Ectodermal cell (in vitro differentiated cells): ENCODE results near the gene MAP1LC3A.

ENCODE experiments used
- H3K27ac ChIP-seq: 2 replicates; pipeline ENCODE4 v1.7.0; 2013; ENCODE audit warnings: mild to moderate bottlenecking, low read depth, low read length; ENCODE audit not compliant: insufficient read depth, poor library complexity, severe bottlenecking
- H3K27me3 ChIP-seq: 2 replicates; pipeline ENCODE4 v1.7.0; 2013; ENCODE audit warnings: mild to moderate bottlenecking, low read length; ENCODE audit not compliant: insufficient read depth, control insufficient read depth, poor library complexity, severe bottlenecking
- H3K36me3 ChIP-seq: one replicate; pipeline ENCODE4 v1.7.0; 2013; ENCODE audit warnings: low read length; ENCODE audit not compliant: control insufficient read depth, insufficient read depth
- H3K4me1 ChIP-seq: one replicate; pipeline ENCODE4 v1.7.0; 2013; ENCODE audit warnings: low read length; ENCODE audit not compliant: control insufficient read depth, insufficient read depth
- H3K4me3 ChIP-seq: 2 replicates; pipeline ENCODE4 v1.7.0; 2013; ENCODE audit warnings: low read depth, low read length, control low read depth; ENCODE audit not compliant: insufficient read depth
- H3K9me3 ChIP-seq: 2 replicates; pipeline ENCODE4 v1.7.0; 2013; ENCODE audit warnings: mild to moderate bottlenecking, low read length, moderate library complexity; ENCODE audit not compliant: control insufficient read depth
- WGBS, 2 experiments: methylation state at CpG; one replicate each; pipeline ENCODE4 v1.1.7; 2013; ENCODE audit warnings: missing lambda C conversion rate in 2 of 2; 5-methylcytosine and 5-hydroxymethylcytosine counted together

The MAP1LC3A gene

DNA sequence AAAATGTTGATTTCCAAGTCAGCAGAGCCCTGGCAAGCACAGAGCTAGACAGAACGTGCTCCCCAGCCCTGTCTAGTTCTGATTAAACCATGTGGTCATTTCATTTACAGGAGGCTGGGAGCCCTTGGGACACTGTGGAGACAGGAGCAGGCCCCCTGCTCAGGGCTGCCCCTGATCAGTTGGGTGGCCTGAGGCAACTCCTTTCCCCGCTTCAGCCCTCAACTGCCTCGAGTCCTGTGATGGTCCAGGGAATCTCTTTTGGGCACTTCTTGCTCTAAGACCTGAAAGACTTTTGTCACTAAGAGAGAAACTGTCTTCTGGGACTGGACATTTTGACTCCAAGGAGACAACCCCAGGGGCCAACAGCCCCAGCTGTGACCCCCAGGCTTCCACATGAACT is 28.8 kb upstream of the MAP1LC3A start:
- peaks cover 44% of the 10 kb centered on the region for H3K36me3 ChIP-seq
- WGBS, 2 experiments: 92 to 96% methylated on average over 3 of the region's 3 CpGs

DNA sequence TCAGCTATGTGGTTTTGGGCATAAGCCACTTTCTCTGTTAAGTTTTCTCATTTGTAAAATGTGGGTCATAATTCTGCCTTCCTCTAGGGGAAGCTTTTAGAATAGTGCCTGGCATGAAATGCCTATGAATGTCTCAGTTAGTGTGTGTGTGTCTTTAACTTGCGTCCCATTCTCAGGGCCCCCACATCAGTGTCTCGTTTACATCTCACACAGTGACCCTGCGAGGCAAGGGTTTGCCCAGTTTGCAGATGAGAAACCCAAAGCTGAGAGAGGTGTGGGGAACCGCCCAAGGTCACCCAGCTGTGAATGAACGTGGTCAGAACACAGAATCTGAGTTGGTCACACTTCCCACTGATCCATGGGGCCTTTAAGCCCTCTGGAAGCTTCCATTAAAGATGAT is 28.2 kb upstream of the MAP1LC3A start:
- H3K27me3 ChIP-seq: no peaks in the 10 kb centered on the region

More for the DNA sequence above, 28.8 kb upstream of the MAP1LC3A start:
- Histone ChIP-seq H3K4me1 (no peaks in the 10 kb centered on the region), H3K27ac (no peak overlapping the region), H3K9me3 (no peaks in the 10 kb centered on the region), H3K4me3 (no peak overlapping the region), H3K27me3 (no peaks in the 10 kb centered on the region)

DNA sequence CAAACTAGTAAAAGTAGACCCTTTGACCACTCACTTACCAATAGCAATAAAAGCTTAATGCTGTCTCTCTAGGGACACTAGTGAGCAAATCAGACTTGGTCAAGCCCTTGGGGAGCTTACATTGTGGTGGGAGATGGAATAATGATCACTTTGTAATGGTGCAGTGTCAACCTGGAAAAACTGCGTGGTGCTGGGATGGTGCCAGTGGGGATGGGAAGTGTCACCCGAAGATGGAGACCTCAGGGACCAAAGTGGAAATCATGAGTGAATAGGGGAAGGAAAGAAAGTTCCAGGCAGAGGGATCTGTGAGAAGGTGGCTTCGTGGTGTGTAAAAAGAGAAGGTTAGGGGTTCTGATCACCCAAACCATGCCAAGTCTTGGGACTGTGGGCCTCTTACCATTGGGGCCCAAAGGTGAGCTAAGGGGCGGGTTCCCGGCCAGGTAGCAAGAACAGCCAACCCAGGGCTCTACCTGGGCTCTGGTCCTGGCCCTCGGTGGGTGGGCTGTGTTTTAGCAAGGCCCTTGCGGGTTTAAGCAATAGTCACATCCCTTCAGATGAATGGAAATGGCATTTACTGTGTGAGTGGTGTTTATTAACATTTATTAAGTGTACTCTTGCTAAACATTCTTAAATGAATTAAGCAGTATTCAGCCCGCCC is 26.8 kb upstream of the MAP1LC3A start:
- Histone ChIP-seq H3K27ac (no peak overlapping the region), H3K9me3 (no peaks in the 10 kb centered on the region), H3K4me3 (no peak overlapping the region), H3K27me3 (no peaks in the 10 kb centered on the region), H3K36me3 (peaks cover 50% of the 10 kb centered on the region), H3K4me1 (no peaks in the 10 kb centered on the region)
- WGBS, 2 experiments: 93 to 96% methylated on average over 8 of the region's 8 CpGs

More for the DNA sequence above, 28.2 kb upstream of the MAP1LC3A start:
- H3K27ac ChIP-seq: no peak overlapping the region
- no peaks in the 10 kb centered on the region for H3K9me3 ChIP-seq
- 93 to 94% methylated on average over 5 of the region's 5 CpGs for WGBS, 2 experiments
- H3K36me3 ChIP-seq: peaks cover 48% of the 10 kb centered on the region
- no peaks in the 10 kb centered on the region for H3K4me1 ChIP-seq
- H3K4me3 ChIP-seq: no peak overlapping the region

DNA sequence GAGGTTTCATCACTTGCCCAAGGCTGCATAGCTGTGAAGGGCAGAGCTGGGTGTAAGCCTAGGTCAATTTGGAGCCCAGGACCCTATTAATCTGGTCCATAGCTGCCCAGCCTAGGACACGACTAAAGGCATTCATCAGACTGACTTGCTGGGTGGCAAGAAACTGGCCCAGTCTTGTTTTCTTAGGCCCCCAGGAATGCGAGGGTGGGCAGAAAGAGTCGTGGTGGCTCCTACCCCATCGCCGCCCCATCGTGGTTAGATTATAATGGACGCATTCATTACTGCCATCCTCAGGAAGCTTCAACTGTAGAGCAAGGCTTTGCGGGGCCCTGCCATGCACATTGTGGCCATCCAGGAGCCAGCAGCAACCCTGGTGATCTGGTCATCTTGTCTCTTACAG is 26.2 kb upstream of the MAP1LC3A start:
- Histone ChIP-seq H3K27ac (no peak overlapping the region), H3K9me3 (no peaks in the 10 kb centered on the region), H3K4me1 (no peaks in the 10 kb centered on the region), H3K4me3 (no peak overlapping the region), H3K36me3 (peaks cover 50% of the 10 kb centered on the region), H3K27me3 (no peaks in the 10 kb centered on the region)
- WGBS, 2 experiments: 94 to 96% methylated on average over 8 of the region's 8 CpGs

DNA sequence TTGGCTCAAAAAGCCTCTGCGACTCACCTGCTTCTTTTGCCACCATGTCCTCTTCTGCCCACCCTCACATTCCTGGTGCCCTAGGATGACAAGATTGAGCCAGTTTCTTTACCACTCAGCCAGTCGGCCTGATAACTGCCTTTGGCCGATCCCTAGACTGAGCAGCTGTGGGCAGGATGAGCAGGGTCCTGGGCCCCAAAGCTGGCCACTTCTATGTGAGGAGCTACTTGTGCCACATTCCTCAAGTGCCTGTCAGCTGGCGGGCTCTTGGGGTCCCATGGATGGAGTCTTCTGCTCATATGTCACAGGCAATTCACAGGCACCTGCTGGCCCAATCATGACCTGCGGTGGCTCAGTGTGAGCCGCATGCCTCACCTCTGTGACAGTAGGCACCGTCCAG is 25.8 kb upstream of the MAP1LC3A start:
- WGBS, 2 experiments: 96% methylated on average over 7 of the region's 7 CpGs
- H3K4me1 ChIP-seq: no peaks in the 10 kb centered on the region
- no peaks in the 10 kb centered on the region for H3K9me3 ChIP-seq
- no peaks in the 10 kb centered on the region for H3K27me3 ChIP-seq
- no peak overlapping the region for H3K4me3 ChIP-seq
- no peak overlapping the region for H3K27ac ChIP-seq
- peaks cover 49% of the 10 kb centered on the region for H3K36me3 ChIP-seq

DNA sequence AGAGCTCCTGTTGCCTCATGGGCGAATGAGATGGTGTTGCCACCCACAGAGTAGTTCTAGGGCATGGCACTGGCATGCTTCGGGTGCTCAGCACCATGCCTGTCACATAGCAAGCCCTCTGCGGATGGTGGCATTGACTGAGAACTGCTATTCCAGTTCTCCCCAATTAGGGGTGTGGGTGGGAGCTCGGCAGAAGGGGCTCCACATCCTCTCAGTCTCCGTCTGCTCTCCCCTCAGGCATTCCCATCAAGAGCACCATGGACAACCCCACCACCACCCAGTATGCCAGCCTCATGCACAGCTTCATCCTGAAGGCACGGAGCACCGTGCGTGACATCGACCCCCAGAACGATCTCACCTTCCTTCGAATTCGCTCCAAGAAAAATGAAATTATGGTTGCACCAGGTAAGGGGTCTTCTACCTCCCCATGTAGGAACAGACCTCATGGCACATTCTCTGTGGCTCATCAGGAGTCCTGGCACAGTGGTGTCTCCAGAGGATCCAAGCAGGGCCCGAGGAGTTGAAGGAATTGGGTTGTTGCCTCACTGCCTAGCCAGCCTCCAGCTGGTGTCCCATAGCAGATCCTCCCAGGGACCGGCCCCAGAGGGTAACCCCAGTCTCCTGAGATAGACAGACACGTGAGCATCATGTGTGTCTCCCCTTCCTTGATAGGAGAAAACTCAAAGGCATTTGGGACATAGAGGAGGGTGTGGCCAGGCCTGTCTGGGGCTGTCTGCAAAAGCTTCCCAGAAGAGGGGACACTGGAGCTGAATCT is 23.9 kb upstream of the MAP1LC3A start:
- Histone ChIP-seq H3K27me3 (no peaks in the 10 kb centered on the region), H3K27ac (no peak overlapping the region), H3K4me3 (no peak overlapping the region), H3K9me3 (no peaks in the 10 kb centered on the region), H3K4me1 (no peaks in the 10 kb centered on the region), H3K36me3 (peaks cover 38% of the 10 kb centered on the region)
- WGBS, 2 experiments: 96 to 97% methylated on average over 15 of the region's 15 CpGs

DNA sequence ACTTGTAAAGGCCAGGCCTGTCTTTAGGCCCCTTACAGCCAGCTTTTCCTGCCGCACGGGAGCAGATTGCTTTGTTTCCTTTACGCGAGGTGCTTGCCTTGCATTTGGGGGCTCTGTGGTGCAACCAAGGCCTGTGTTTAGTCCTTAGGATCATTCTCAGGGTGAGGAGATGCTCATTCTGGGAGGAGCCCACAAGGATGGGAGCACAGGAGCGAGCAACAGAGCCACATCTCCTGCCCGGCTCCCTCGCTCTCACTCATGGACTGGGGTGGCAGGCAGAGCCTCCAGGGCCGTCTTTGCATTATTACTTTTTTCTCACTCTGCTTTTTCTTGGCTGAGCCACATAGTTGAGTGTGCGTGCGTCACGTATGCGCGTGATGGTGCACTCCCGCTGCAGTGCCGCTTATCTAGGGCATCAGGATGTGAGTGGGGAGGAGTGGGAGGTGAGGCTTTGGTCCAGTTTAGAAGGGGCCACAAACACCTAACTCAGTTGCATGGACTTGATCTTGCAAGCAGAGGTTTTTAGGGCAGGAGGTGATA is 23.1 kb upstream of the MAP1LC3A start:
- no peaks in the 10 kb centered on the region for H3K4me1 ChIP-seq
- H3K9me3 ChIP-seq: no peaks in the 10 kb centered on the region
- no peaks in the 10 kb centered on the region for H3K27me3 ChIP-seq
- WGBS, 2 experiments: 96 to 97% methylated on average over 15 of the region's 15 CpGs
- no peak overlapping the region for H3K4me3 ChIP-seq
- no peak overlapping the region for H3K27ac ChIP-seq
- peaks cover 38% of the 10 kb centered on the region for H3K36me3 ChIP-seq

DNA sequence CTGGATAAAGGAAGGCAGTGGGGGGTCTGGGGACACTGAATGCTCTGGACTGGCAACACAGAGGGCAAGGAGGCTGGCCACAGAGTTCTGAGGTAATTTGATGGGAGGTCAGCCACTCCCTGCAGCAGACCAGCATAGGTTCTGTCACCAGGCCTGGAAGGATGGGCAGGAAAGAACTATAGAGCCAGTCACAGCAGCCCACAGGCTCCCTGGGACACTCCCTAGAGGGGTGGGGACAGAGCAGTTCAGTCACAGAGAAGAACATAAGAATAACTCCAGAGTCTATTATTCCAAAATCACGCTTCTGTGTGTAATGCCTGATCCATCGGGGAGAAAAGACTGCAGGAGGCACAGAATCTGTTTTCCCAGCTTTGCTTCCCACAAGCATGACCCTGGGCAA is 22.7 kb upstream of the MAP1LC3A start:
- WGBS, 2 experiments: 94 to 97% methylated on average over 2 of the region's 2 CpGs
- Histone ChIP-seq H3K4me3 (no peak overlapping the region), H3K36me3 (peaks cover 38% of the 10 kb centered on the region)

DNA sequence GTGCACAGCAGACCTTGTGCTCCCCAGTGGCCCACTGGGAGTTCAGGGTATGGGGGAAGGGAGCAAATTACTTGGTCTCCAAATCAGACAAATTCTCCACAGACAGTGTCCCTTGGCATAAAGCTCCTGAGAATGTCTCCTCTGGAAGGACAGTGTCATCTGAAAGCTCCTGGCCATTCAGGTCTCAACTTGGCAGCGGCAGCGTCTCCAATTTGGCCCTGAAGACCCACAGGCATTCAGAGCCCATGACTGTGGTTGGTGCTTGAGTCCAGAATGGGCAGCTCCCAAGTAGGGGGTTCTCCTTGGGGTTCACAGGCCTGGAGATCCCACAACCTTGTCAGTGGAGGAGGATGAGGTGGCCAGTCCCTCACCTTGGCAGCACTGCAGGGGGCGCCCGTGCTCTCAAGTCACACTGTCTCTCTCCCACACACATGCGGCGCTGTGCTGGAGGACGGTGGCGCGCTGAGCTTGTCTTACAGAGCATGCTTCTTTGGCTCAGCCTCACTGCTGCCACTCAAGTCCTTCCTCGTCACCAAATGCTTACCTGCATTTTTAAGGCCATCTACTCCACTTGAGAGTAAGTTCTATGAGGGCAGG is 21.6 kb upstream of the MAP1LC3A start:
- no peaks in the 10 kb centered on the region for H3K4me1 ChIP-seq
- H3K27me3 ChIP-seq: no peaks in the 10 kb centered on the region
- H3K4me3 ChIP-seq: no peak overlapping the region
- H3K36me3 ChIP-seq: peaks cover 43% of the 10 kb centered on the region
- H3K9me3 ChIP-seq: no peaks in the 10 kb centered on the region
- H3K27ac ChIP-seq: no peak overlapping the region
- WGBS, 2 experiments: 89 to 91% methylated on average over 10 of the region's 10 CpGs

More for the DNA sequence above, 22.7 kb upstream of the MAP1LC3A start:
- Histone ChIP-seq H3K27me3 (no peaks in the 10 kb centered on the region), H3K27ac (no peak overlapping the region), H3K4me1 (no peaks in the 10 kb centered on the region), H3K9me3 (no peaks in the 10 kb centered on the region)

DNA sequence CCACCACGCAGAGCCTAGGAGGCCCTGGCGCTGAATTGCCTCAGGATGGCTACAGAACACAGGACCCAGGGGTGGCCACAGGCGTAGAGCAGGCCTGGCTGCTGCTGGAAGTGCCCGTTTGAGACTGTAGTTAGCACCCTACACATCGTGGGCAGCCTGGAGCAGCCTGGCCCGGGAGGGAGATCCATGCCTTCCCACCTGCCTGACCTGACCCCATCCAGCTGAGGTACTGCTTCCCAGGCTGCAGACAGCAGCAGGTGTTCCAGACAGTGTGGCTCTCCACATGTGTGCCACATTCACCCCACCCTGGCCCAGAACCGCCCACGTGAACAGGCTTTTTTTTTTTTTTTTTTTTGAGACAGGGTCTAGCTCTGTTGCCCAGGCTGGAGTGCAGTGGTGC is 20.9 kb upstream of the MAP1LC3A start:
- H3K27ac ChIP-seq: no peak overlapping the region
- no peak overlapping the region for H3K4me3 ChIP-seq
- H3K4me1 ChIP-seq: no peaks in the 10 kb centered on the region
- no peaks in the 10 kb centered on the region for H3K27me3 ChIP-seq
- no peaks in the 10 kb centered on the region for H3K9me3 ChIP-seq
- peaks cover 43% of the 10 kb centered on the region for H3K36me3 ChIP-seq
- WGBS, 2 experiments: 93 to 97% methylated on average over 8 of the region's 8 CpGs
